ENCODE measurements around the gene SPAM1. TPM values are rescaled to one million over a fixed set of nuclear protein-coding genes. Genes with fewer than 3 reads are reported as not detected.
A peak's percentile ranks its signal among the peaks of the same experiment; 100 is the strongest.

SPAM1 gene
- total RNA-seq, 2 donors from 2014 or later: not detected

GRCh38 chr7:123944395-123944794 is 19.4 kb downstream of the SPAM1 start:
- DNase-seq (no peak), ATAC-seq (no peak)
- intact Hi-C loops (cut with DNase I): no loop called here

GRCh38 chr7:123945938-123946337 is 20.9 kb downstream of the SPAM1 start:
- ATAC-seq (no peak), DNase-seq (no peak)
- intact Hi-C loops (cut with DNase I): no loop called here

GRCh38 chr7:123948136-123948535 is 23.1 kb downstream of the SPAM1 start:
- ATAC-seq: no peak
- DNase-seq: no peak
- intact Hi-C loops (cut with DNase I): no loop called here

- intact Hi-C loops (cut with DNase I): no loop called here
- DNase-seq (no peak), ATAC-seq (no peak)
Observed at GRCh38 chr7:123958186-123958703, 33.2 kb downstream of the SPAM1 start.

- ATAC-seq: no peak
- intact Hi-C loops (cut with DNase I): loop anchor here in 1 of 2 donors (10.0 kb wide), 1 partner anchor 823 kb away; no protein-coding TSS in a partner anchor
- no peak for DNase-seq
Observed at GRCh38 chr7:123961771-123962170, 36.7 kb downstream of the SPAM1 start.

GRCh38 chr7:123966936-123967335 is 41.9 kb downstream of the SPAM1 start:
- no peak for DNase-seq
- ATAC-seq: peak in 1 of 2 donors; percentile 61
- intact Hi-C loops (cut with DNase I): loop anchor here in 1 of 2 donors (10.0 kb wide), 1 partner anchor 818 kb away; no protein-coding TSS in a partner anchor

GRCh38 chr7:123972045-123972444 is 47.0 kb downstream of the SPAM1 start:
- DNase-seq: no peak
- intact Hi-C loops (cut with DNase I): no loop called here
- ATAC-seq: no peak

GRCh38 chr7:123972831-123973230 is 47.8 kb downstream of the SPAM1 start:
- ATAC-seq (no peak), DNase-seq (no peak)
- intact Hi-C loops (cut with DNase I): no loop called here

- no peak for DNase-seq
- ATAC-seq: no peak
- intact Hi-C loops (cut with DNase I): no loop called here
Observed at GRCh38 chr7:123974326-123974908, 49.4 kb downstream of the SPAM1 start.

GRCh38 chr7:123975084-123975483 is 50.0 kb downstream of the SPAM1 start:
- DNase-seq (no peak), ATAC-seq (no peak)
- intact Hi-C loops (cut with DNase I): no loop called here

- intact Hi-C loops (cut with DNase I): no loop called here
- ATAC-seq (no peak), DNase-seq (no peak)
Observed at GRCh38 chr7:123977081-123977480, 52.0 kb downstream of the SPAM1 start.

GRCh38 chr7:123979876-123980275 is 54.8 kb downstream of the SPAM1 start:
- intact Hi-C loops (cut with DNase I): no loop called here
- DNase-seq: no peak
- peak in 1 of 2 donors; percentile 61 for ATAC-seq

- intact Hi-C loops (cut with DNase I): no loop called here
- DNase-seq (no peak), ATAC-seq (no peak)
Observed at GRCh38 chr7:123987445-123987844, 62.4 kb downstream of the SPAM1 start.

GRCh38 chr7:123992913-123993518 is 68.0 kb downstream of the SPAM1 start:
- no peak for DNase-seq
- no peak for ATAC-seq

GRCh38 chr7:123993996-123994395 is 69.0 kb downstream of the SPAM1 start:
- intact Hi-C loops (cut with DNase I): no loop called here
- DNase-seq (no peak), ATAC-seq (no peak)

More at GRCh38 chr7:123992913-123993518, 68.0 kb downstream of the SPAM1 start:
- intact Hi-C loops (cut with DNase I): no loop called here

GRCh38 chr7:123994449-123994848 is 69.4 kb downstream of the SPAM1 start:
- intact Hi-C loops (cut with DNase I): no loop called here
- DNase-seq (no peak), ATAC-seq (no peak)

GRCh38 chr7:123995617-123996326 is 70.7 kb downstream of the SPAM1 start:
- no peak for ATAC-seq
- intact Hi-C loops (cut with DNase I): no loop called here
- DNase-seq: no peak

GRCh38 chr7:123996327-123996625 is 71.2 kb downstream of the SPAM1 start:
- intact Hi-C loops (cut with DNase I): no loop called here
- DNase-seq: no peak
- ATAC-seq: no peak

GRCh38 chr7:123998921-123999320 is 73.9 kb downstream of the SPAM1 start:
- ATAC-seq (no peak), DNase-seq (no peak)
- intact Hi-C loops (cut with DNase I): no loop called here

- DNase-seq: no peak
- ATAC-seq: no peak
- intact Hi-C loops (cut with DNase I): no loop called here
Observed at GRCh38 chr7:123999703-124000102, 74.7 kb downstream of the SPAM1 start.

Data from left cardiac atrium (tissue), 4 donors.